ENCODE data around the gene DCC. TPM values are rescaled to one million over a fixed set of nuclear protein-coding genes. Genes with fewer than 3 reads are reported as not detected.

The DCC gene
- total and polyA plus RNA-seq, 12 donors: under 0.01 to 0.89 (median 0.09) TPM; not detected in 8

GRCh38 chr18:52499016-52499415 lies 159.0 kb downstream of the DCC start:
- Histone ChIP-seq H3K4me1 (no peaks in the 10 kb centered on the region), H3K27me3 (no peaks in the 10 kb centered on the region), H3K4me3 (no peak overlapping the region), H3K36me3 (no peaks in the 10 kb centered on the region), H3K9me3 (peaks cover 0 to 19% (median 5%) of the 10 kb centered on the region in 11 donors), H3K27ac (no peak overlapping the region)
- ATAC-seq (no peak), DNase-seq (no peak)
- TF ChIP-seq CTCF (IDR thresholded peaks at IDR 0.05): no peak
- 68 to 72% methylated on average over 6 of the region's 6 CpGs for WGBS, 2 donors
- intact Hi-C loops (cut with DNase I): loop anchor here in 1 of 10 donors (10.0 kb wide), 1 partner anchor 56 kb away; no protein-coding TSS in a partner anchor

GRCh38 chr18:52499644-52500043 lies 159.6 kb downstream of the DCC start:
- Histone ChIP-seq H3K4me1 (no peaks in the 10 kb centered on the region), H3K4me3 (no peak overlapping the region), H3K27me3 (no peaks in the 10 kb centered on the region), H3K36me3 (no peaks in the 10 kb centered on the region), H3K9me3 (peaks cover 0 to 13% (median 2%) of the 10 kb centered on the region in 11 donors), H3K27ac (no peak overlapping the region)
- intact Hi-C loops (cut with DNase I): loop anchor here in 1 of 10 donors (10.0 kb wide), 1 partner anchor 55 kb away; no protein-coding TSS in a partner anchor
- DNase-seq (no peak), ATAC-seq (no peak)
- no peak for TF ChIP-seq CTCF (IDR thresholded peaks at IDR 0.05)
- 57 to 68% methylated on average over 3 of the region's 3 CpGs for WGBS, 2 donors

GRCh38 chr18:52504589-52504988 lies 164.6 kb downstream of the DCC start:
- 68 to 88% methylated on average over 5 of the region's 5 CpGs for WGBS, 2 donors
- Histone ChIP-seq H3K9me3 (no peaks in the 10 kb centered on the region), H3K36me3 (no peaks in the 10 kb centered on the region), H3K27ac (no peak overlapping the region), H3K4me3 (no peak overlapping the region), H3K4me1 (no peaks in the 10 kb centered on the region), H3K27me3 (no peaks in the 10 kb centered on the region)
- ATAC-seq (no peak), DNase-seq (no peak)
- no peak for TF ChIP-seq CTCF (IDR thresholded peaks at IDR 0.05)
- intact Hi-C loops (cut with DNase I): no loop called here

- intact Hi-C loops (cut with DNase I): no loop called here
- Histone ChIP-seq H3K4me1 (no peaks in the 10 kb centered on the region), H3K27me3 (no peaks in the 10 kb centered on the region), H3K9me3 (no peaks in the 10 kb centered on the region), H3K27ac (no peak overlapping the region), H3K4me3 (no peak overlapping the region), H3K36me3 (no peaks in the 10 kb centered on the region)
- 72 to 81% methylated on average over 3 of the region's 3 CpGs for WGBS, 2 donors
- no peak for TF ChIP-seq CTCF (IDR thresholded peaks at IDR 0.05)
- ATAC-seq: no peak
- DNase-seq: no peak
Measured at GRCh38 chr18:52510139-52510538, 170.1 kb downstream of the DCC start.
